Activated CD8-positive, alpha-beta memory T cell treated with anti-CD3 and anti-CD28 coated beads, Interleukin-2, amount 50 U/mL, for 1 hour (primary cell): Measurements from ENCODE around the gene WASHC2C.
A peak's percentile ranks its signal among the peaks of the same experiment; 100 is the strongest.
"Not testable (repeated sequence)": the region's sequence is repeated elsewhere in the genome, so short reads cannot be mapped to it uniquely, and the experiment has no call there.

Experiments
- DNase-seq: peaks from one replicate; pipeline ENCODE4 v3.0.0-alpha.2; 2020; ENCODE audit errors: extremely low read depth

The WASHC2C gene, protein sequence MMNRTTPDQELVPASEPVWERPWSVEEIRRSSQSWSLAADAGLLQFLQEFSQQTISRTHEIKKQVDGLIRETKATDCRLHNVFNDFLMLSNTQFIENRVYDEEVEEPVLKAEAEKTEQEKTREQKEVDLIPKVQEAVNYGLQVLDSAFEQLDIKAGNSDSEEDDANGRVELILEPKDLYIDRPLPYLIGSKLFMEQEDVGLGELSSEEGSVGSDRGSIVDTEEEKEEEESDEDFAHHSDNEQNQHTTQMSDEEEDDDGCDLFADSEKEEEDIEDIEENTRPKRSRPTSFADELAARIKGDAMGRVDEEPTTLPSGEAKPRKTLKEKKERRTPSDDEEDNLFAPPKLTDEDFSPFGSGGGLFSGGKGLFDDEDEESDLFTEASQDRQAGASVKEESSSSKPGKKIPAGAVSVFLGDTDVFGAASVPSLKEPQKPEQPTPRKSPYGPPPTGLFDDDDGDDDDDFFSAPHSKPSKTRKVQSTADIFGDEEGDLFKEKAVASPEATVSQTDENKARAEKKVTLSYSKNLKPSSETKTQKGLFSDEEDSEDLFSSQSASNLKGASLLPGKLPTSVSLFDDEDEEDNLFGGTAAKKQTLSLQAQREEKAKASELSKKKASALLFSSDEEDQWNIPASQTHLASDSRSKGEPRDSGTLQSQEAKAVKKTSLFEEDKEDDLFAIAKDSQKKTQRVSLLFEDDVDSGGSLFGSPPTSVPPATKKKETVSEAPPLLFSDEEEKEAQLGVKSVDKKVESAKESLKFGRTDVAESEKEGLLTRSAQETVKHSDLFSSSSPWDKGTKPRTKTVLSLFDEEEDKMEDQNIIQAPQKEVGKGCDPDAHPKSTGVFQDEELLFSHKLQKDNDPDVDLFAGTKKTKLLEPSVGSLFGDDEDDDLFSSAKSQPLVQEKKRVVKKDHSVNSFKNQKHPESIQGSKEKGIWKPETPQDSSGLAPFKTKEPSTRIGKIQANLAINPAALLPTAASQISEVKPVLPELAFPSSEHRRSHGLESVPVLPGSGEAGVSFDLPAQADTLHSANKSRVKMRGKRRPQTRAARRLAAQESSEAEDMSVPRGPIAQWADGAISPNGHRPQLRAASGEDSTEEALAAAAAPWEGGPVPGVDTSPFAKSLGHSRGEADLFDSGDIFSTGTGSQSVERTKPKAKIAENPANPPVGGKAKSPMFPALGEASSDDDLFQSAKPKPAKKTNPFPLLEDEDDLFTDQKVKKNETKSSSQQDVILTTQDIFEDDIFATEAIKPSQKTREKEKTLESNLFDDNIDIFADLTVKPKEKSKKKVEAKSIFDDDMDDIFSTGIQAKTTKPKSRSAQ (N-terminal part only)

DNA sequence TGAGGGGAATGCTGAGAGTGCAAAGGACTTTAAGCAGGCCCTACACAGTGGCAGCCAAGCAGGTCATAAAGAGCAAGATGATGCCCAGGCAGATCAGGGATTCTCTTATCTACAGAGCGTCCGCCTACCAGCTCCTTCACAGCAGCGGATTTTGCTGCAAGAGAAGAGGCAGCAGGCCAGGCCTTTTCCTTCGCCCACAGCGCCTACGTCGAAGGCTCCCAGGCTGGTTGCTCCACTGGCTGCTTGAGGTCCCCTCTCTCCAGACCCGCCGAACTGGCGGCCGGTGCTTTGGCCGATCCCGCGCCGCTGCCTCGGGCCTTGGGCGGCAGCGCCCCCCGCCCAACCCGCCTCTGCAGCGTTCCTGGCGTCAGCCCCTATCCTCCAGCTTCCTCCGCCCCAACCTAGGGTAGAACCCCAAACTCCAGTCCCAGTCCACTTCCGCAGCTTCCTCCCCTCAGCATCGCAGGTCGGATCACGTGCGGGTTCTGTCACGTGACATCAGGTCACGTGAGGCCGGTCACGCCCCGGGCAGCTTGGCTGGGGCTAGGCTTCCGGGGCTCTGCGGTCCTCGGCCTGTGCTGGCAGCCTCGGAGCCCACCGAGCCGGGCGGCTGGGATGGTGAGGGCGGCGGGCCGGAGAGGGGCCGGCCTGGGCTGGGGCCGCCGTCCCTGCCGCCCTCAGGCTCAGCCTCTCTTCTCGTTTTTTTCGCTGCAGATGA, at the start of gene WASHC2C:
WASHC2C (plus strand) TSS at position 564 of the 718 bp plus-strand sequence; CDS start at position 616, 52 bp downstream.
- peak; percentile 91 for DNase-seq

DNA sequence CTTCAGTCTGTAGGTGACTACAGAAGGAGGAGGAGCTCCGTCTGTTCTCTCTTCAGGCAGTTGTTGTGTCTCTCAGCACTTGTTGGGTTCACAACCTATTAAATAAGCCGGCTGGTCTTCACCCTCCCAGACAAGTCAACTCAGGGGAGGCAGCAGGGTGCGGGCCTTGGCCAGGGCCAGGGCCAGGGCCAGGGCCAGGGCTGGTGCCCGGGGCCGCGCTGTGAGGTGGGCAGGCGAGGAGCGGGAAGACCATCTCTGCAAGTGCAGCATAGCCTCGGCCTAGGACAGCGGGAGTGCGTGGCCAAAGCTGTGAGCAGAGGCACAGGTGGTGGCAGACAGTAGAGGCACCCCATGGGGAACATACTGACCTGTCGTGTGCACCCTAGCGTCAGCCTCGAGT, 48.6 kb upstream of the WASHC2C start:
- not testable (repeated sequence) for DNase-seq

GRCh38 chr10:45710200-45710796, 16.8 kb upstream of the WASHC2C start:
- not testable (repeated sequence) for DNase-seq

GRCh38 chr10:45711223-45711622, 15.8 kb upstream of the WASHC2C start:
- not testable (repeated sequence) for DNase-seq

DNA sequence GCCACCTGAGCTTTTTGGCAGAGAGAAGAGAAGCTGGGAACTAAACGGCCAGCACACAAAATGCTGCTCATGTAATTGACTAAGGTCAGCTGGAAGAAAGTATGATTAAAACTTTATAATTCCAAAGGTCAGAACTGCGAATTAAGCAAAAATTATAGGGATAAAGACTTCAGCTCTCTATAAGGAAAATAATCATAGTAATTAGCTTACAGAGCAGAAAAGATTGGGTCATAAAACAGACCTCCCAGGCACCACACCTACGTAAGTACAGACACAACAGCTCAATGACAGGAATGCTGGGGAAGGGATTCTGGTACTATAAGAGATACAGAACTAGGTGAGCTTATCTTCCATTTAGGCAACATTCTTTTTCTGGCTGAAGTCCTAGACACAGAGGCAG, 10.0 kb upstream of the WASHC2C start:
- DNase-seq: not testable (repeated sequence)

- not testable (repeated sequence) for DNase-seq
Measured at GRCh38 chr10:45717642-45718041, 9.4 kb upstream of the WASHC2C start.

GRCh38 chr10:45721503-45721902, 5.6 kb upstream of the WASHC2C start:
- not testable (repeated sequence) for DNase-seq

DNA sequence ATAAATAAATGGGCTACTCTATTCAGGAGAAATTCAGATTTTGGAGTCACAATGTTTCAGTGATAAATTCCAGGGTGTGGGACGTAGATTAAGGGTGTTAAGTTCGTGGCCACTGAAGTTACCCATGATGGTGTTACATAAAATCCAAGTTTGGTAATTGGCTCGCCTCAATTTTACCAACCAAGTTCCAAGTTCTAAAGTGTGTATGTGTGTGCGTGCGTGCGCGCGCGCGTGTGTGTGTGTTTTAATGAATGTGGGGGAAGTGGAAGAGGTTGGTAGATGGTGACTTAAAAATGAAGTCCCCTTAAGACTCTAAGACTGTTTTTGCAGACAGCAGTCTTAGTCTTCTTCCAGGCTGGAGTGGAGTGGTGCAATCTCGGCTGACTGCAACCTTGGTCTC, 3.2 kb upstream of the WASHC2C start:
- not testable (repeated sequence) for DNase-seq

DNA sequence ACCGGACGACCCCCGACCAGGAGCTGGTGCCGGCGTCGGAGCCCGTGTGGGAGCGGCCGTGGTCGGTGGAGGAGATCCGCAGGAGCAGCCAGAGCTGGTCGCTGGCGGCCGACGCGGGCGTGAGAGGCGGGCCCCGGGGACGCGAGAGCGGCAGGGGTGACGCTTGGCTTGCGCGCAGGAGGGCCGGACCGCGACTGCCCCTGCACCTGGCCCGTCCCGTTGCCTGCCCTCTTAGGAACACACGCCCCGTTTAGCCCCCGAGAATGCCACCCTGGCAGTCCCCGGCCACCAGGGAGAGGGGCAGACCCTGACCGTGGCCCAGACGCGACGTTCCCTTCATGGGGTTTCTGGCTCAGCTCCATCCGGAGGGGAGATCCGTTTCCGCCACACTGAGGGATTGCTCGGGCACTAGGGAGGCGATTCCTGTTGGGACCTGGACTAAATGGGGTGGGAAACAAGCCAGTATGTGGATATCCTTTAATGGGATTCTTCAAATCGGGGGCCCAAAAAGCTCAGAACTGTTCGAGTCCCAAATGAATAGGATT, 427 bp downstream of the WASHC2C start:
- DNase-seq: not testable (repeated sequence)

DNA sequence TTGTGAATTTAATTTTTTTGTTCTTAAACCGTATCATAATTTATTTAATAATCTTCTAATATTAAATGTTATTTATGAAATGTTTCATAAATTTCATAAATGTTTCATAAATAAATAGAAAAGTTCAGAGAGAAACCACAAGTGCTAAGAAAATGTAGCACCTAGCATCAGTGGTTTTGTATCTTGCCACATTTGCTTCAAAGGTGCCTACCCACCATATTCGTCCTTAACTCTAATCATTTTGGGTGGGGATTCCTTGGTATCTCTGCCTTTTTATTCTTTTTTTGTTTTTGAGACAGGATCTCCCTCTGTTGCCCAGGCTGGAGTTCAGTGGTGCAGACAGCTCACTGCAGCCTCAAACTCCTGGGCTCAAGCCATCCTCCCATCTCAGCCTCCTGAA, 7.4 kb downstream of the WASHC2C start:
- DNase-seq: not testable (repeated sequence)

- DNase-seq: not testable (repeated sequence)
Measured at GRCh38 chr10:45734867-45735266, 7.8 kb downstream of the WASHC2C start.

DNA sequence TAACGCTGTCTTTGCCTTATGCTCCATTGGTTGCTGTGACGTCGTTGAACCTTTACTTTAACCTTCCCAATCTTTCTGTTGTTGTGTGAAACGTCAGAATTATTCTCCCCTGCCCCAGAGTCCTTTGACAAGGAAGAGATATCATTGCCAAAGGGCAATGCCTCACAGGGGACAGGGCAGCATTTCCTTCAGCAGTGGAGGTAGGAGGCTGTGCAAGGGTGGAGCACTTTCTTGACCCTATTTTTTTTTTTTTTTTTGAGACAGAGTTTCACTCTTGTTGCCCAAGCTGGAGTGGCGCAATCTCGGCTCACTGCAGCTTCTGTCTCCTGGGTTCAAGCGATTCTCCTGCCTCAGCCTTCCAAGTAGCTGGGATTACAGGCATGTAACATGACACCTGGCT, 14.5 kb downstream of the WASHC2C start:
- not testable (repeated sequence) for DNase-seq

DNA sequence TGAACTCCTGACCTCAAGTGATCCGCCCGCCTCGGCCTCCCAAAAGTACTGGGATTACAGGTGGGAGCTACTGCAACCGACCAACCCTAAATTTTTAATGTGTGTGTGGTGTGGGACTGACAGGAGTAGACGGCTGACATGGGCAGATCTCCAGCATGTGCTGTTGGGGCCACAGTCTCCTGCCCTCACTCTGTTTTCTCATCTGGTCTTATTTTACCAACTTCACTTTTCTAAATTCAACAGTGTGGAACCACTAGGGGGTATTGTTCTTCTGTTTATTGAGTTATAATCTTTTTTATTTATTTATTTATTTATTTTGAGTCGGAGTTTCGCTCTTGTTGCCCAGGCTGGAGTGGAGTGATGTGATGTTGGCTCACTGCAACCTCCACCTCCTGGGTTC, 14.9 kb downstream of the WASHC2C start:
- DNase-seq: not testable (repeated sequence)

- DNase-seq: not testable (repeated sequence)
Measured at GRCh38 chr10:45751141-45751540, 24.1 kb downstream of the WASHC2C start.

DNA sequence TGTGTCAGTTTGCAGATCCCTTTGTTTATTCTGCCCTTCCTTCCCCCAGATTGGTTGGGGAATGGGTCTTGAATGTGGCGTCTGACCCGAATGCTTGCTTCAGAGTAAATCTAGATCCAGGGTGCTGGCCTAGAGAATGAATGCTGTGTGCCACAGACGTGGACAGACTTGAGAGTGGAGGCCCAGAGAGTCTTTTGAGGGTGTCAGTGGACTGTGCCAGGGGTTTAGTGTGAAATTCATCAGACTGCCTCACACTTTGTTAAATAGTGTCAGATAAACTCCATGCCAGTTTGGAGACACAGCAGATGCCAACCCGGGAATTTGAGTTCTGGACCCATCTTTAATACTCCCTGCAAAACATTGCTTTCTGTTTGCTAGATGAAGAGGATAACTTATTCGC, 25.1 kb downstream of the WASHC2C start:
- DNase-seq: not testable (repeated sequence)

DNA sequence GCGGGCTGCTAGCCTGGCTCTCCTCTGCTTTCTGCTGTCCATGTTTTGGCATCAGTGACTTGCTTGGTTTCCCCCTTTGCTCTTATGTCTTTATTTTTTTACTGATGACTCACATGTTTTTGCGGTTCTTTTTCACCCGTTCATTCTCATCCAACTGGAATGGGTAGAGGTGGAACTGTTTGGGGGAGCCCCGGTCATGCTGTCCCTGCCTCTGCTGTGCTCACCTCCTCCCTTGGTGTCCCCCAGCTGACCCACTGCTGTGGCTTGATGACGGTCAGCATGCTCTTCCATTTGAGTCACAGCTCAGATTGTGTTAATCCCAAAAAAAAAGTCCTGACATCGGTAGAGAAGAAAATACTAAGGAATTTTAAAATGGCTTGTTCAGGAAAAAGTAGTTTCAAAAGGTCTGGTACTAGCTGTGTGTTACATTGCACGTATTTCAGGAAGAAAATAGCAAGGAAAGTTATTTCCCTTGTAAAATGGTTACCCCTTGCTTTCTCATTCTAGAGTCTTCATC, 27.0 kb downstream of the WASHC2C start:
- DNase-seq: not testable (repeated sequence)

DNA sequence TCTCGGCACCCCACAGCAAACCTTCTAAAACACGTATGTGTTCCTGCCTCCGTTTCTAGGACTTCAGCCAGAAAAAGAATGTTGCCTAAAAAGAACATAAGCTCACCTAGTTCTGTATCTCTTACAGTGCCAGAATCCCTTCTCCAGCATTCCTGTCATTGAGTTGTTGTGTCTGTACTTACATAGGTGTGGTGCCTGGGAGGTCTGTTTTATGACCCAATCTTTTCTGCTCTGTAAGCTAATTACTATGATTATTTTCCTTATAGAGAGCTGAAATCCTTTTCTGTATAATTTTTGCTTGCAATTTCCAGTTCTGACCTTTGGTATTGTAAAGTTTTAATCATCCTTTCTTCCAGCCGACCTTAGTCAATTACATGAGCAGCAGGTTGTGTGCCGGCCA, 28.0 kb downstream of the WASHC2C start:
- DNase-seq: not testable (repeated sequence)

GRCh38 chr10:45756065-45756464, 29.0 kb downstream of the WASHC2C start:
- DNase-seq: not testable (repeated sequence)

DNA sequence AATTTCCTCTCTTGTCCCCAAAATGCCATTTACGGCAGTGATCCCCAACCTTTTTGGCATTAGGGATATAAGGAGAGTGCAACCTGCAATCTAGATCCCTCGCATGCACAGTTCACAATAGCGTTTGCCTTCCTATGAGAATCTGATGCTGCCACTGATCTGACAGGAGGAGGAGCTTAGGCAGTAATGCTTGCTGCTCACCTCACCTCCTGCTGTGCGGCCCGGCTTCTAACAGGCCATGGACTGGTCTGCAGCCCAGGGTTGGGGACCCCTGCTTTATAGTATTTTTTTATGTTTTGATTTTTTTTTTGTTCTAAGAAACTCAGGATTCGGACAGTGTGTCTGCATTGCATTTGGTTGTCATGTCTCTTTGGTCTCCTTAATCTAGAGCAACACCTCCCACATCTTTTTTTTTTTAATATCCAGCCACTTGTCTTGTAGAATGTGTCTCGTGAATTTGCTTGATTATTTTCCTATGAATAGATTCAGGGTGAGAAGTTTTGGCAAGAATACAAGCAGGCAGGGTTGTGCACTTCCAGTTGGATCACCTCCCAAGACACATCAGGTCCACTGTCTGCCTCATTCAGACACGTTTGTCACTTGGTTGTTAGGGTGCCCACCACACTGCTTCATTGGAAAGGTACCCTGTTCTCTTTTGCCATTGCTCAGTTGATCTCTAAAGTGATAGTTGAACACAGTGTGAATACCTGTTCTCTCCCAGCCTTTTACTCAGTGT, 30.8 kb downstream of the WASHC2C start:
- DNase-seq: not testable (repeated sequence)
